ENCODE measurements around the gene IRS1.

IRS1 gene

GRCh38 chr2:226755631-226756030, 44.0 kb downstream of the IRS1 start:
- FAIRE-seq, result no peak

DNA sequence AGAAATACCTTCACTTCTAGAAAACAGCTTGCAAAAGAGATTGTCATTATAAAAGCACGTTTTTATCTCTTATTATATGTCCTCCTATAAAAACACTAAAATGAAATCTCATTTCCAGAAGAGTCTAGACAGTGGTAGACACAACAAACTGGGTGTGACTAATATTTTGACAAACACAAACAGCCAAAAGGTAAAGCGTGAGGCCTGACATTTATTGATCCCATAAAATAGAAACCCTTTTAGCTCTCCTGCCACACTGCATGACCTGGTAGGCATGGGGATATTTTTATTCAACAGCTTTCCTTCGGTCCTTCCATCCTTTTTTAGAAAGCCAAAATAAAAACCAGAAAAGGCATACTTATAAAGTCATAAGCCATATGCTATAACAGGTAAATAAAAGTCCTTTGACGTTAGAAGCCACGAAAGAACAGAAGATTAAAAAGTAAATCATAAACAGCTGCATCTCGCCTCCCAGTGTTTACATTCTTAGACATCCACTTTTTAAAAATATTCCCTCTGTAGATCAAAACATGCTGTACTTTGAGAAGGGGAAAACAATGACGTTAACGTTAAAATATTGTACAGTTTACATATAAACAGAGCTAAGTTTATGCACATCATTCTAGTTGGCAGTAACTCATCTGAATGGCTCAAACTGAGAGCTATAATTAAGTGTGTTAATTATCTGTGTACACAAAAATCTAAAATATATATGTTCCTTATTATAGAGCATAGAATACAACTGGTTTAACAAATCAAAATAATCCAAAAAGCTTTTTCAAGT, 44.6 kb downstream of the IRS1 start:
- FAIRE-seq, result peak; percentile 98

- no peak for FAIRE-seq
Observed at GRCh38 chr2:226752887-226753286, 46.7 kb downstream of the IRS1 start.

GRCh38 chr2:226747288-226747687, 52.3 kb downstream of the IRS1 start:
- no peak for FAIRE-seq

- FAIRE-seq, result no peak
Observed at GRCh38 chr2:226746196-226746800, 53.3 kb downstream of the IRS1 start.

- no peak for FAIRE-seq
Observed at GRCh38 chr2:226743915-226744314, 55.7 kb downstream of the IRS1 start.

- FAIRE-seq, result no peak
Observed at GRCh38 chr2:226742347-226742746, 57.3 kb downstream of the IRS1 start.

DNA sequence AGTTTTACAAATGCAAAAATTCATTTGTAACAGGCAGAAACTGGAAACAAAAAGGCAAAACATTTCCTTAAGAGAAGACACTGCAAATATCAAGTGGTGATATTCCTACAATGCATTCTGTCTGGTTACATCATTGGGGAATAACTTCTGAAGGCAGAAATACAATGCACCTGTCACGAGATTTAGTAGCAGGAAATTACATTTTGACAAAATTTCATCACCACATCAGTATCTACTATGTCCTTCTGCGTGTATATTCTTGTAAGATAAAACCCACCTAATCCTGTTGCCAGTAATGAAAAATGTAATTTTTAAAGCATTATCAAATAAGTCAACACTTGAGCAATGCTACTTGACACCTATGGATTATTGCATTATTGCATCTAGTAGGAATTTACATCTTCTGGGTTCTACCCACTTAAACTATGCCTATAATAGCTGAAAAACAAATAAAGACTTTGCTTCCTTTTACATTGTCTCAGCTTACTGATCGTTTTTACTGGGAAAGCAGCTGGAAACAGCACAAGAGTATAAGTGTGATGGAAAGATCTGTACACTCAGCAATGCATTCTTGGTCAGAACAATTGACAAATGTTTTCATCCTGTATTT, 59.5 kb downstream of the IRS1 start:
- FAIRE-seq, result peak; percentile 31

- FAIRE-seq, result no peak
Observed at GRCh38 chr2:226739545-226740030, 60.0 kb downstream of the IRS1 start.

GRCh38 chr2:226738821-226739544, 60.6 kb downstream of the IRS1 start:
- FAIRE-seq, result no peak

GRCh38 chr2:226738191-226738820, 61.3 kb downstream of the IRS1 start:
- FAIRE-seq, result no peak

DNA sequence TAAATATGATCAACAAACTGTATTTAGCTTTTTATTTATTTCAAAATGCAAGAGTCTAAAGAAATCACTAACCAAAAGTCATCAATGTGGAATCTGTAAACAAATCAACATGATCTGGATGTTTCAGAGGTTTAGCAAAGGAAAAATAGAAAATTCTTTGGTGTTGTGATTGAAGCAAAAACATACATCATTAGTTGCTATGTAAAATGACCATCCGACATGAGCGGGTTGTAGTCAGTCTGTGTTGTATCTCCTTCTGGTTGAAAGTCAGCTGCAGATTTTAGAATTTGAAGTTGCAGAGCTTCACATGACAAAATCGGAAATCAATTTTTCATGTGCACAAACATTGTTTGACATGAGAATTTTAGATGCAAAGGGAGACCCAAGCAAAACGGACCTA, 63.2 kb downstream of the IRS1 start:
- FAIRE-seq, result no peak

- no peak for FAIRE-seq
Observed at GRCh38 chr2:226733927-226734564, 65.6 kb downstream of the IRS1 start.

DNA sequence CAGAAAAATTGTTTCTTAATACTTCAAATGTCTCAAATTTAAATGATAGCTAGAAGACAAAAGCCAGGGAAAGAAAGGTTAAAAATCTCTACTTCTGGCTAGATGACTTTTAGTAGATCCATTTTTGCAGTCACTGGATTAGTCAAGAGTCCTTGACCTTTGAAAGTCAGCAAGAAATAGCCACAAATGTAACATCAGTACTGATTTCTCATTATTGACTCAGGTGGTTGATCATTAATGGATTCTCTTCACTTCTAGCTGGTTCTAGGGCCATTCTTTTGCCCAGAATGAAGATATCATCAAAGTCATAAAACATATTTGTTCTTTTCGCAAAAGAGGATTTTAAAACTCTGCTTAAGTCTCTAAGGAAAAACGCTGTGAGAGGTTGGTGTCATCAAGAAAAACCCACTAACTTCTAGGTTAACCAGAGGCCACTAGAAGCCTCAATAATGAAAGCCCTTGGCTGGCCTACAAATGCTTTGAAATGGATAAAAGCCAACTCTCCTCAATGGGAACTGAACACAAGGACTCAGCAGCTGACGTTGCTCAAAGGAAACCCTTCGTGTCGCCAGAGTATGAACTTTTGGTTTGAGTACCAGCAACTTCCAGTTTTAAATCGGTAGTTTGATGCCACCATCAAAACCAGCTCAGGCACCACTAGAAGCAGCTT, 66.3 kb downstream of the IRS1 start:
- no peak for FAIRE-seq

GRCh38 chr2:226732478-226733188, 67.0 kb downstream of the IRS1 start:
- no peak for FAIRE-seq

GRCh38 chr2:226730481-226730880, 69.1 kb downstream of the IRS1 start:
- no peak for FAIRE-seq

- FAIRE-seq, result no peak
Observed at GRCh38 chr2:226728996-226729395, 70.6 kb downstream of the IRS1 start.

- no peak for FAIRE-seq
Observed at GRCh38 chr2:226727251-226727650, 72.4 kb downstream of the IRS1 start.

- no peak for FAIRE-seq
Observed at GRCh38 chr2:226726546-226726945, 73.1 kb downstream of the IRS1 start.

- peak; percentile 99 for FAIRE-seq
Observed at GRCh38 chr2:226725126-226725860, 74.3 kb downstream of the IRS1 start.

Data from endometrium (tissue), 2 donors.